Fibroblast of upper back skin (primary cell): ENCODE data around the gene TPO.
A peak's percentile ranks its signal among the peaks of the same experiment; 100 is the strongest.
"Not testable (repeated sequence)": the region's sequence is repeated elsewhere in the genome, so short reads cannot be mapped to it uniquely, and the experiment has no call there.

Experiments used
- DNase-seq: peaks from one replicate; pipeline ENCODE4 v3.0.0-alpha.2; 2013

The TPO gene

DNA sequence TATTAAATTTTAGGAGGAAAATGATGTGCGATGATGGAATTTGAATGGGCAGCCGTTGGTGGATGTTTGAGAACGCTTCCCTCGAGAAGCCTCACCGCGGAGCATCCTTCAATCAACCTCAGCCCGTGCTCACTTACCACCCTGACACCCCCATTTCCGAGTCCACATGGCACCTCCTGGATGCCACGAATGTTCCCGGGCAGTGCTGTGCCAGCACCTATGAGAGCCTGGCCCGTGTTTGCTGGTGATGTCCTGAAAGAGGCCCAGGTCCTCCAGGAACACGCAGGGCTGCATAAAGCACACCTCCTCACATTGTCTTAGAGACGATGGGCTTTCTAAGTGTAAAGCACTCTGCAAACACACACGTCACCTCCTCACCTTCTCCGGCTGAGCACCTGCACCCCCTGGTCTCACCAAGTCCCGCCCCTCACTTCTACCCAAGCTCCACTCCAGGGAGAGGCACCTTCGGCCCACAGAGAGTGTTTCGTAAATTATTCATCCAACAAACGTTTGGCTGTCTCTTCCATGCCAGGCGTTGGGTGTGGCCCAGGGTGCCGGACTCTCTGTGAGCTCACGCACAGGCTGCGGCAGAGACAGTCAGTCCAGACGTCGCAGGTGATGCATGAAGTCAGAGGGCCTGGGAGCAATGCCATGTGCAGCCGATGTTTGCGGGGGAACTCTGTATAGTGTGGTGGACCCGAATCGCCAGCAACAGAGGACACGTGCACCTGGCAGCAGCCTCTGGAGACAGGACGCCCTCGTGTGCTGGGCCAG, 150.0 kb downstream of the TPO start:
- no peak for DNase-seq

DNA sequence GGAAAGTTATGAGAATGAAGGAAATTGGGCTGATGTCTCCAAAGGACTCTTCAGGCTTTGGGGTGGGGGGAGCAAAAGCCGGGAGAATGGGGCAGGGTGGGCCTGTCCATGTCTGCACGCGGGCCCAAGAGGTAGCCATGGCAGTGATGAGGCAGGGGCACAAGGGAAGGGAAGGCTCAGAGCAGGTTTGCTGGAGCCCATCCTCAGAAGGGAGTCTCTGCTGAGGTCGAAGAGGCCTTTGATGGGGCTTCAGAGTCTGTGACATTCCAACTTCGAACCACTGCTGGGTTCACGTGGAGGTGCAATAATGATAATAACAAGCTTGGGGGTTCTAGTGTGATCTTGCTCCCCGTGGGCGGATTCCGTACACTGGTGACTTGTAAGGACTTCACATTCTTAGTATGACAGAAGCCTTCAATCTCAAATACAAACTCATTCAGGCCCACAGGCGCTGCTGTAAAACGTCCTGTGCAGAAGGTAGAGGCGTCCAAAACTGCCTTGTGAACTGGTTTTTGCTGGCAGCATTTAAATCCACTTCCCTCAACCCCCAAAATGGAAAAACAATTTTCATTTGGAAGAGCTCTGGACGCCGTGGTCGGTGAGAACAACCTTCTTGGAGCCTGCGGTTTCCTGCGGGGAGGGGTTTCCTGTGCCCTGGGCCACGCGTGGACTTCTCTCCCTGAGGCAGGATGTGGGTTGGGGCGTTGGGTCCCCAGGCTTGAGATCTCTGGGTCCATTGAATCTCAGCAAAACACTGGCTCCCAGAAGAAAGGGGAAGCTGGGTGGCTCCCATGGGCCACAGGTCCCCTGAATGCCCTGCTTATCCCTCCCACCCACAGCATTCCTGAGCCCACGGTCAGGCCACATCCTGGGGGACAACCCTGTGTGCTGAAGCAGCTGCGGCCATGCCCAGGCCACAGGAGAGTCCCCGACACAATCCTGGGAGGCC, 151.0 kb downstream of the TPO start:
- DNase-seq, result no peak

DNA sequence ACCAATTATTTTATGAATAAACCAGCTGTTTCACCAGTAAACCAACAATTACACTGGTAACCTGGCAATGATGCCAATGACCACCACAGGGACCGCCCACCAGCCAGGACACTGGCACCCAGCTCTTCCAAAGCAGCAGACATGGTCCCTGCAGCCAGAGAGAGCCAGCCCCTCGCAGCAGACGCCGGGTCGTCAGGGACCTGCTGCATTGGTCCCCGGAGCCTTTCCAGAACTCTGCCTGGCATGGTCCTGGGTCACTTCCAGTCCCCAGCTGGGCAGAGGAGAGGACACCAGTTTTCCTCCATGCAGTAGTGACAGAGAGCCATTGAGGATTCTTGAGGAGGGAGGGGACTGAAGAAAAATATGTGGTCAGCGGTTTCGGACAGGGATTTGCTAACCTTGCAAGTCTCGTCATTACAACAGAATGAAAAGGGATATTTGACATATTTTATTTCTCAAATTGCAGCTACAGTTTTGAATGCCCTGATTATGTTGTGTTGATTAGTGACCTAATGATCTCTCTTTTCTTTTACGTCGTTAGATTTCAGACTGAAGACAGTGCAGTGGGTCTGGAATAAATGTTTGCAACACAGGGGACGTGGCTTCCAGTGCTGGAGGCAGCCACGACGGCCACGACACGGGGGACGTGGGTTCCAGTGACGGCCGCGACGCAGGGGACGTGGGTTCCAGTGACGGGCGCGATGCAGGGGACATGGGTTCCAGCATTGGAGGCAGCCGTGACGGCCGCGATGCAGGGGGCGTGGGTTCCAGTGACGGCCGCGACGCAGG, 154.5 kb downstream of the TPO start:
- no peak for DNase-seq

DNA sequence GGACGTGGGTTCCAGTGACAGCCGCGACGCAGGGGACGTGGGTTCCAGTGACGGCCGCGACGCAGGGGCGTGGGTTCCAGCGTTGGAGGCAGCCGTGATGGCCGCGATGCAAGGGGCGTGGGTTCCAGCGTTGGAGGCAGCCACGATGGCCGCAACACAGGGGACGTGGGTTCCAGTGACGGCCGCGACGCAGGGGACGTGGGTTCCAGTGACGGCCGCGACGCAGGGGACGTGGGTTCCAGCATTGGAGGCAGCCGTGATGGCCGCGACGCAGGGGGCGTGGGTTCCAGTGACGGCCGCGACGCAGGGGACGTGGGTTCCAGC, 155.0 kb downstream of the TPO start:
- not testable (repeated sequence) for DNase-seq

DNA sequence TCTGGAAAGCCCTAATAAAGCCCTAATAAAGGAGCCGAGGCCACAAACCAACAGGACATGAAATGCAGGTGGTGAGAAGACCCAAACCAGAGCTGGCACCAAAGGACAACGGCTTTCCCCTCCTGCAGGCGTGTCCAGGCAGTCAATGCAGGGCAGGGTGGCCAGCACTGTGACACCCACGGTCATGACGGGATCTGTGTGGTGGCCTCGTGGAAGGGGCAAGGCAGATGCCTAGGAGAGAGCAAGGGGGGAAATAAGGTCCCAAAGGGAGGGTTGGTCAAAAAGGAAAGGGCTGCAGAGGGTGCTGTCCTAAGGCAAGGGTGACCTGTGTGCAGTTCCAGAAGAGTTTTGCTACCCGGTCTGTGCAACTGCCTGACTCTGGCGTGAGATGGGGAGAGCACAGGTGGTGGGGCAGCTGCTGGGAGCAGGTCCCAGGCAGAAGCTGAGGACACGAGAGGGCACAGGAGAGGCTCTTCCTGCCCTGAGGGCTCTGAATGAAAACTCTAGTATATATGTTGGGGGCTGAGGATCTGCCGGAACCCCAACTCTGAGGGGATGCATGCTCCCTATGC, 156.7 kb downstream of the TPO start:
- no peak for DNase-seq

DNA sequence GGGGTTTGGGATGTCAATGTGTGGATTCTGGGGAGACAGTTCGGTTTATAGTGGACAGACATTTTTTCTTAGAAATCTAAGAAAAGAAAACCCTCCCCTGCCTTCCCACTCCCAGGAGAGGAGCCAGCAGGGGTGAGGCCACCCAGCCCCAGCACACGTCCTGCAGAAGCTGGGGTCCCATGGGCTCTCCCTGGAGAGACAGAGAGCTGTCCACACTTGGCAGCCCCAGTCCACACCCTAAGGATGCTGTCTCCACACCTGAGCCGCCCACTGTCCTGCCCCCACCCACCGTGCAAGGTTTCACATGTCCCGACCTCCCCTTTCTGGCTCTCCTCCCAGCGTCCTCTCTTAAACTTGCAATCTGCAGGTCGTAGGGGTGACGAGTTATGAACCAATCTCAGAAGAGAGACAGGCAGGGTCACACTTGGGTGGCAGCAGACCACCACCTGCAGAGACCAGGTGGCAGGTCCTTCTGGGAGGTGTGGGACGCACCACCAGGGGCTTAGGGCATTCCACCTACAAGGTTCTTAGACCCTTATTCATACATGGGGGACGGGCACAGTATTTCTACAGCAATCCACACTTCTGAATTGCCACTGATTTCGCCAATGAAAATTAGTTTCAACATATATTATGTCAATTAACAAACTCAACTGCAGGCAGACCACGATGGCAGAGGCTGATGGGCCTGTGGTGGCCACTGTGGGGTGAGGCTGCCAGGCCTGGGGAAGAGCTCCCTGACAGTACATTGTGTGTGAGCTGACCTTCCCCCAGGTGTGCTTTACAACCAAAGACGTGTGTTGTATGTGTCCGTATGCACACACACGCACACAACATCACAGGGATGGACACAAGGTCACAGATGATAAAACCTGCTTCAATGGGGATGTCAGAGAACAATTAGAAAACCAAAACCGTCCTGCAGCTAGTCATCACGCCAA, 158.5 kb downstream of the TPO start:
- no peak for DNase-seq

DNA sequence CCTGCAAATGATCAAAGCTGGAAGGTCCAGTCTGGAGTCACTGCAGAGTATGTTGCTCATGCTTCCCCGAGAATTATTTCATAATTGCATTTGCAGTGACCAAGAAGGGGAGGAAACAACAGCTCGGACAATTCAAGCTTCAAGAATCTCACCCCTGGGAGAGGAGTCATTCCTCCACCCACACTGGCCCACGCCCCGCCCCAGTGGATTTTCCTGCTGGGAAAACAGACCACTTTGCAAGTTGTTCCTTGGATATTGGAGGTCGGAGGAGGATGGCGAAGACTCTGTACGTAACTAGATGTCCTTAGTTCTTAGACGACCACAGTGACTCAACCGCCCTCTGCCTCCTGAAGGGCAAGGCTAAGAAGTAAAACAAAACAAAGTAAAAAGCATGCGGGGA, 159.4 kb downstream of the TPO start:
- DNase-seq, result peak; percentile 51

DNA sequence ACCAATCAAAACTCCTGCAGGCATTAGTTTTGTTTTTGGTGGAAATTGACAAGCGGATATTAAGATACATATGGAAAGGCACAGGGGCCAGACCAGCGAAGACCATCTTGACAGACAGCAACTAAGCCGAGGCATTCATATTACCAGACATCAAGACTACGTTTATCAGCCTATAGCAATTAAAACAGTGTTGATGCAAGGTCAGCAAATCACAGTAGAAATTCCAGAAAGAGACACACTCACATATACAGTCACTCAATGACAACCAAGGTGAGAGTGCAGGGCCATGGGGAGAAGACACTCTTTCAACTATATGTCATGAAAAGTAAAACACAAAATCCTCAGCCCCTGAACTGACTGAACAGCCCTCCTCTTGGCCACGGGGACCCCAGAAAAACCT, 164.6 kb downstream of the TPO start:
- DNase-seq, result no peak

DNA sequence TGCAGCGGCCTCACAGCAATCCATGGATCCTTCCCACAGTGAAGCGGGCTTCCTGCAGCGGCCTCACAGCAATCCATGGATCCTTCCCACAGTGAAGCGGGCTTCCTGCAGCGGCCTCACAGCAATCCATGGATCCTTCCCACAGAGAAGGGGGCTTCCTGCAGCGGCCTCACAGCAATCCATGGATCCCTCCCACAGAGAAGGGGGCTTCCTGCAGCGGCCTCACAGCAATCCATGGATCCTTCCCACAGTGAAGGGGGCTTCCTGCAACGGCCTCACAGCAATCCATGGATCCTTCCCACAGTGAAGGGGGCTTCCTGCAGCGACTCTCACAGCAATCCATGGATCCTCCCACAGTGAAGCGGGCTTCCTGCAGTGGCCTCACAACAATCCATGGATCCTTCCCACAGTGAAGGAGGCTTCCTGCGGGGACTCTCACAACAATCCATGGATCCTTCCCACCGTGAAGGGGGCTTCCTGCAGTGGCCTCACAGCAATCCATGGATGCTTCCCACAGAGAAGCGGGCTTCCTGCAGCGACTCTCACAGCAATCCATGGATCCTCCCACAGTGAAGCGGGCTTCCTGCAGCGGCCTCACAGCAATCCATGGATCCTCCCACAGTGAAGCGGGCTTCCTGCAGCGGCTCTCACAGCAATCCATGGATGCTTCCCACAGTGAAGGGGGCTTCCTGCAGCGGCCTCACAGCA, 168.1 kb downstream of the TPO start:
- DNase-seq, result not testable (repeated sequence)

DNA sequence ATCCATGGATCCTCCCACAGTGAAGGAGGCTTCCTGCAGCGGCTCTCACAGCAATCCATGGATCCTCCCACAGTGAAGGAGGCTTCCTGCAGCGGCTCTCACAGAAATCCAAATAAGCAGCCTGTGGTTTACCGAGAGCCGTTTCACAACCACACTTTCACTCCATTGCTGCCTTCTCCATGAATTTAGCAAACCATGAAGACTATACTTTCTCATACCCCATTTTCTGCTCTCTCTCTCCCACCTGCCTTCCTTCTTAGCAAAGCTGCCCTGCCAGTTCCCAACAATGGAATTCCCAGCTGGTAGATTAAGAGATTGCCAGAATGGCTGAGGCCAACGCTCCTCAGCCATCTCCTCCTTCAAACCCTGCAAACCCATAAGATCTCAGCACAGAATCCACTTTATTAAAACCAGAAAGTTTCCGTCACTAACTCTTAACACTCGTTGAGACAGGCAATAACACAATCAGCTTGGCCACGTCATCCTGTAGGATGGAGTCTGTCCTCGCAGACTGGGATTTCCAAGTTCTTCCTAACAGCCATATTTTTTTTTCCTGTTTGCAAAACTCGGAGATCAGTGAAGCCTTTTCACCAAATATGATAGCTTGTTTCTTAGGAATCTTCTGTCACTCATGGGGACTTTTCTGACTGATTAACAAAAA, 168.8 kb downstream of the TPO start:
- DNase-seq, result peak; percentile 53

DNA sequence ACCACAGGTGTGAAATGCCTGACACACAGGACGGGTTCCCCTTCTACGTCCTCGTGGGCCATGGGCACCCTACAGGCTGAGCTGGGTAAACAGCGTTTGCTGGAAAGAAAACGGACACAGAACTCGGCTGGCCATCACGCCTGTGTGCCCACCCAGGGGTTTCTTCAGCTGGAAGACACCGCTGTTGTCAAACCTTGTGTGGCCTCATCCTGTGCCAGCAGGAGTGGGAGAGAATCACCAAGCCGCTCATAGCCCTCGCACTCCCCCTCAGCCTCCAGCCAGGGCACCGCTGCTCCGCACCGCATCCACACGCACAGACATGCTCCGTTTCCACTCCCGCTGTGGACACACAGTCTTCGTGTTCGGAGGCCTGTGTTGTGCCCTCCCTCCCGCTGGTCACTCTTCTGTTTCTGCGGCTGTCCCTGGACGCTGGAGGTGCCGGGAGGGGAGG, 169.7 kb downstream of the TPO start:
- no peak for DNase-seq

DNA sequence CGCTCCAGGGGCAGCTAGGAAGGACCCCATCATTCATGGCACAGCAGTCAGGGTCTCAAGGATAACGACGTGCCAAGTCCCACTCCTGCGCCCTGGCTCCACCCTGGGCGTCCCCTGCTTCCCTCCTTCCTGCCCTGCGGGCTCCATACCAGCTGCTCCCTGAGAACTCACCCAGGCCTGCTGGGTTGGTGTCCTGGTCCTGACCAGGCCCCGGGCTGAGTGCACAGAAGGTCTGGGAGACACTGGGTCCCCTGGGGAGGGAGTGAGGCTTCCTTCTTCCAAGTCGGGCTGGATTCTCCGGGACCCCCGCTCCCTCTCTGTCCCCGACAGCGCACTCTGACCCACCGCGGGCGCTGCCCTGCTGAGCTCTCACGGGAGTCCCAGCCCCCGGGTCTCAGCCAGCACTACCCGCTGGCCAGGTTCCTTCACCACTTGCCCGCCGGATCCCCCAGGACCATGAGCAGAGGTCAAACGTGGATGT, 170.8 kb downstream of the TPO start:
- DNase-seq, result no peak

DNA sequence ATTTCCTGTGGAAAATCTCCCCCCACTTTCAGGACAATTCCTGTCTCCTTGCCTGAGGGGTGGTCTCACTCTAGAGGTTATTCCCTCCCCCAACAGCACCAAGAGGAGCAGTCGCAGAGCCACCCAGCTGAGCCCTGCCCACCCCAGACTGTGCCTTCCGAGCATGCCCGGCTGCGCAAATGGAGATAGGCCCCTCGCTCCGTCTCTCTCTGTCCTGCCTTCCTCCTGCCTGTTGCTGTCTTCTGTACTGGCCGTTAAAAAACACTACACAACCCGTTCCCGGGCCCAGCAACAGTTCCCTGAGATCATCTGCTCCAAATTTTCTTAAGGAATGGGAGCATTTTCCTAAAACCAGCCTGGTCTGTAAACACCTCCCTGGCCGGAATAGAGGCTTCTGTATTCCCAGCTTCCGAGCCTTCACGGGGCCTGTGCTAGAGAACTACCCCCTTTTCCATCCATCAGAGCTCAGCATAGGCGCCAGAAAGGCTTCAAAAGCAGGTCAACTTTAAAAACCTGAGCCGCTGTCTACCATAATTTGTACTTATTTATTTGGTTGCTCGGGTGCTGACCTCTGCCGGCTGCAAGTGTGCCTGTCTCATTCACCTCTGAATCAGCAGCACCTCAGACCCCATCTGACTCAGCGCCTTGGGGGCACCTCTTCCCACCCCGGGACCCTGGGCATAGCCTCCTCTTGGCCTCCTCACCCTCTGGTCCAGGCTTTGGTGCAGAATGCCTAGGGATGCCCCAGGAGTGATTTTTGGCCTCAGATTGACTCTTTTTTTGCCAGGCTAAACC, 171.6 kb downstream of the TPO start:
- DNase-seq, result no peak

DNA sequence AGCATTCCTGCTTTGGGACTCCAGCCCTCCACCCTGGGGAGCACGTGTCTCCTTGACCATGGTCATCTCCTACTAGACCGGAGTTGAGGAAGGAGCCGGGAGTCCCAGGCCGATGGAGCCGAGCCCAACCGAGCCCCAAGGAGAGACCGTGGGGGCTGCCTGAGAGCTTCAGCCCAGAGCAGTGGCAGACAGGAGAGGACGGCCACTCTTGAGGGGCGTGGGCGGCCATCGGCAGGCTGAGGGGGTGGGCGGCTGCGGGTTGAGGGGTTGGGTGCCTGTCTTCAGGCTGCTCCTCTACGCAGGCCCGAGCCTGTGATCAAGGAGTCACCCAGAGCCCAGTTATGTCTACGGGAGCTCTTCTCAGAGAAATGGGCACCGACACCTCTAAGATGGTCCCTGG, 172.4 kb downstream of the TPO start:
- no peak for DNase-seq

DNA sequence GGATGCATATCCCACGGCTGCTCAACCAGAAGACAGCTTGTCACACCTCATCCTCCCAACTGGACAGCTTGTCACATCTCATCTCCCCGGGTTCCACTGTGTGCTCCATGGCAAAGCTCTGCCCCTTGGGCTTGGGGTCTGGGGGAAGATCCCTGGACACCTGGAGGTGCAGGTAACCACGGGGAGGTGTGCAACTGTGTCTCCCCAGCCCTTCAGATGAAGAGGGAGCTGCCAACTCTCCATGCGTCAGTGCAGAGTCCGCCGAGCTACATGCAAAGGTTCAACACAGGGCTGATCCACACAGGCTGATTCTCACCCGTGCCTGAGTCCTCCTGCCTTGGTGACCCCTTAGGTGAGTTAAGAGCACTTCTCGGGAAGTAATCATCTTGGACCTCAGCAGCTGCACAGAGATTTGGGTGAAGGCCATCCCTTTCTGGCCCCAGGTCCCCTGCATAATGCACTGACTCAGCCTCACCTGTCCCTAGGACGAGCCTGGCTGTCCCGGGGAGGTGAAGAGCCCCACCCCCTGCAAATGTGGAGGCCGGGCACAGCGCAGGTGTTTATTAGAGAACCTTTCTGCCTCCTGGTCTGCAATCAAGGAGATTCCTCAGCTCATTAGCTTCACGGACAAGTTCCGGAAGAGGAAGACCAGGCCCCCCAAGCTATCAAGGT, 173.1 kb downstream of the TPO start:
- no peak for DNase-seq

DNA sequence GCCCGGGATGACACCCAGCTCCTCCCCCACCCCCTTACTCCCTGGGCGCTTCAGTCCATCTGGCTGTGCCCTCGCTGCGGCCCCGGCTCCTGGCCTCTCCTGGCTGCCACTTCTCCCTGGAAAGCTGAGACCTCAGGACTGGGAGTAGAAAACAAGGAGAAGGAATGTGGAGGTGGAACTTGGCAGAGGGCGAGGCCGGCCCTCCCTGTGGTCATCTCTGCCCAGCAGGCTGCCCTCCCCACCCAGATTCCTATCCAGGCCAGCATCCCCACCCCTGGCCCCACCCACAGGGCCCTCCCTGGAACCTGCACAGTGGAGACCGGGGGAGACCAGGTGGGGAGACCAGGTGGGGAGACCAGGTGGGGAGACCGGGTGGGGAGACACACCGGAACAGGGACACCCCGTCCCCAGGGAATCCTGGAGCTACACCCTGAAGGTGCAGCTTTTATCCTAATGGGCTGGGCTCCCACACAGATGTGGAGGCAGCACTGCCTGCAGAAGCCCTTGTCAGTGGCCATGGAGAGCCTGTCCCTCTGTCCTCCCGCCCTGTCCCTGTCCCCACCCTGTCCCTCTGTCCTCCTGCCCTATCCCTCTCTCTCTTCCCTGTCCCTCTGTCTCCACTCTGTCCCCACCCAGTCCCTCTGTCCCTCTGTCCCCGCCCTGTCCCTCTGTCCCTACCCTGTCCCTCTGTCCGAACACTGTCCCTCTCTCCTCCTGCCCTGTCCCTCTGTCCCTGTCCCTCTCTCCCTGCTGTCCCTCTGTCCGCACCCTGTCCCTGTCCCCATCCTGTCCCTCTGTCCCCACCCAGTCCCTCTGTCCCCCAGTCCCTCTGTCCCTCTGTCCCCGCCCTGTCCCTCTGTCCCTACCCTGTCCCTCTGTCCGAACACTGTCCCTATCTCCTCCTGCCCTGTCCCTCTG, 173.9 kb downstream of the TPO start:
- no peak for DNase-seq

DNA sequence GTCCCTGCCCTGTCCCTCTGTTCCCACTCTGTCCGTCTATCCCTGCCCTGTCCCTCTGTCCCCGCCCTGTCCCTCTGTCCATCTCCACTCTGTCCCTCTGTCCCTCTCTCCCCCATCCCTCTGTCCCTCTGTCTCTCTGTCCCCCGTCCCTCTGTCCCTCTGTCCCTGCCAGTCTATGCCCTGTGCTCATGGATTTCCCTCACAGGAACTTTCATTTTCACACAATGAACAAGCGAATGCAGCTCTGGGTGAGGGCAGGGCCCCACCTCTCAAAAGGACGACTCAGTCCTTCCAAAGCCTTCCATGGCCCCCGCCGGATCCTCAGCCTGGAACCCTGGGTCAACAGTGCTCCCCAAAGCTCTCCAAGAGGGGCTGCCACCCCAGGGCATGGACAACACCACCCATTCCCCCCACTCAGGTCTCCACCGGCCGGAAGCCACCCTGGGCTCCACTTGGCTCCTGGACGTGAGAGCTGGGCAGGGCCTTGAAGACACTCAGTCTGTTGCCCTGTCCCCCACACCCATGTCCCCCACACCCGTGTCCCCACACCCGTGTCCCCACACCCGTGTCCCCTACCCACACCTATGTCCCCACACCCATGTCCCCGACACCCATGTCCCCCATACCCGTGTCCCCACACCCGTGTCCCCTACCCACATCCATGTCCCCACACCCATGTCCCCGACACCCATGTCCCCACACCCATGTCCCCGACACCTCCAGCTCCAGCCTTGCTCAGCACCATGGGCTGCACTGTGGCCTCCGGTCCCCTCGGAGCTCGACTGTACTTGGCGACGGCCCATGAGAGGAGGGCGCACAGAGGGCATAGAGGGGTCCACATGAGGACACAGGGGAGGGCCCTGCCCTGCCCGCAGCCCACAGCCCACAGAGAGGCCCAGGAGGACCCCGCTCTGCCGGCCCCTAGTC, 175.1 kb downstream of the TPO start:
- DNase-seq, result no peak
